HT1080 (cell line): ENCODE results near the gene CRELD2. TPM values are rescaled to one million over a fixed set of nuclear protein-coding genes. Genes with fewer than 3 reads are reported as not detected.

Experiments
- DNase-seq: peaks from one replicate; pipeline ENCODE4 v3.0.0-alpha.2; 2015; ENCODE audit warnings: low read depth
- total RNA-seq: library from RNA; depleted of rRNA; stranded (reverse); fragments of >200 nt; shearing (Covaris generic); gene quantifications from 2 replicates; pipeline ENCODE4 v1.2.3, GENCODE V29; 2014

The CRELD2 gene
- total RNA-seq, 1 experiment from 2014 or later = 53.1 TPM

DNA sequence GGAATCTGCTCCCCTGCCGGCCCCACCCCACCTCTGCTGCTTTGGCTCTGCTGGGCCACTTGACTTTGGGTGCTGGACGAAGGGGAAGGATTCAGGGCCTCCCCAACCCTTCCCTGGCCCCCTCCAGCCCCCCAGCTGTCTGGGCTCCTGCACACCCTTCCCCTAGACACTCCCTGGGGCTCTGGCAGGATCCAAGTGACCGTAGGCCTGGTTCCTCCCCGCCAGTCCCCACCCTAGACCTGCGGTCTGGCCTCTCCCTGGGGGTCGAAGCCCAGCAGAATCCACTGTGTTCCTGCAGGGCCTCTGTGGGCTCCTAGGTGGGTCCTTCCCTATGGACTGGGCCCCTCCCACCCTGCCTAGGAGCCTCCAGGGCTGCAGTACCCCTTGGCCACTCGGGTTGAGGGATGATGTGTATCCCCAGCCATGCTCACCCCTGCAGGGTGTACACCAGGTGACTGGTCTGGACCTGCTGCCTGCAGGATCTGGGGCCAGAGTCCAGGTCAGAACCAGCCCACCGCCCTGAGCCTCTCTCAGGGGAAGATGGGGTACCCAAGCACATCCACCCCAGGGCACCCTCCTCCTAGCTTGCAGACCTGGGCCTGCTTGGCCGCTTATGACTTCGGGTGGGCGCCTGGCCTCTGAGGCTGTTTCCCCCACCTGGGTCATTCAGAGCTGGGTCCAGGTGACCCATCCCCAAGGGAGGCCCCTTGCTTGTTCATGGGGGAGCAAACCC, 47.8 kb downstream of the CRELD2 start:
- DNase-seq = no peak

DNA sequence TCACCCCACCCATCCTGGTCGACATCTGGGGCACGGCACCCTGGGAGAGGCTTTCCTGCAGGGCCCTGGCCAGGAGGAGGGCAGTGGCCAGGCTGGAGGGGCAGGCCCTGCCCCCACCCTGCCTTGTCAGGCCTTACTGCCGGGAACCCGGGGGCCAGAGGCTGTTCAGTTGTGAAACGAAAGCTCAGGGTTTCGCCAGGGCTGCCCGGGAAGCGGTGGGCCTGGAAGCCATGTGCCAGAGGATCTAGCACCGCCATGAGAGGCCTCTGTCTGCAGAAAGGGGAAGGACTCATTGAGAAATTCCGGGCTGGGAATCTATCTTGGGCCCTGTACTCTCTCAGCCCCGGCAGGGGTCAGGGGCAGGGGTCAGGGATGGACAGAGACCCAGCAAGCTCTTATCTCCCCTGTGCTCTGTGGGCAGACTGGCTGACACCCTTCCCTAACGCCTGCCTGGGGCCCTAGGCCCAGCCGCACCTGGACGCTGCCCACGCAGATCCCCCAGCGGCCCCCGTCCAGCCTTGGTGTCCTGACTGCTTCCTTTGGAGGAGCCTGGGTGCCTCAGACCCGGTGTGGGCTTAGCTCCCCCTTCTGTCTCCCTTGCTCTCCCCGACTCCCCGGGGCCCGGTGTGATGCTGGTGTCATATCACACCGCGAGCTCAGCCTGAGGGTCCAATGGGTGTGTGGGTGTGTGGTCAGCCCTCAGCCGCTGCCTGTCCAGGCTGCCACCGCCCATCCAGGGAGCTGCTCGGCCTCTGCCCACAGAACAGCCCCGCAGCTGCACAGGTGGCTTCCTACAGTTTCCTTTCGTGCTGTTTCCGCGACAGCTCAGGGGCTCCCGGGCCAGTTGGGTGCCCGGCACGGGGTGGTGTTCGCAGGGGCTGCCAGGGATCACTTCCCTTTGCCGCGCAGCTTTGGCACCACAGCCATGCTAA, 48.6 kb downstream of the CRELD2 start:
- no peak for DNase-seq

DNA sequence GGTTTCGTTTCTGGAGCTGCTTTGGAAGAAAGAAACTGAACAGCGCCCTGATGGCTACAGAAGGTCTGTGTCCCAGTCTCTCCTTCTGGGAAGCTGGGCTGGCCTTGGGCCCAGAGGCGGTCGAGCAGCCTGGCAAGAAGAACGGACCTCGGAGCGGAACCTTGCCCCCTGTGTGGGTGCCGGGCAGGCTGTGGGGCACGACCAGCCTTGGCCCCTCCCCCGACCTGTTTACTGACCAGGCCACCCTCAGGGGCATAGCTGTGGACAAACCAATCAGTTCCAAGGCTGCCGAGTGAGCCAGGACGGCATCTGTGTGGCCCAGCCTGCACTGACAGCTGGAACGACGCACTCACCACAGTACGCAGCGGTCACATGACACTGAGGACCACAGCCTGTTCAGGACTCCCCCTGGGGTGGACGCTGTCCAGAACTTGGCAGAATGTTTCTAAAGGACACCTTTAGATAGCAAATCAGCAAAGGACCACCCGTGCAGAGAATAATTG, 49.3 kb downstream of the CRELD2 start:
- DNase-seq = no peak

DNA sequence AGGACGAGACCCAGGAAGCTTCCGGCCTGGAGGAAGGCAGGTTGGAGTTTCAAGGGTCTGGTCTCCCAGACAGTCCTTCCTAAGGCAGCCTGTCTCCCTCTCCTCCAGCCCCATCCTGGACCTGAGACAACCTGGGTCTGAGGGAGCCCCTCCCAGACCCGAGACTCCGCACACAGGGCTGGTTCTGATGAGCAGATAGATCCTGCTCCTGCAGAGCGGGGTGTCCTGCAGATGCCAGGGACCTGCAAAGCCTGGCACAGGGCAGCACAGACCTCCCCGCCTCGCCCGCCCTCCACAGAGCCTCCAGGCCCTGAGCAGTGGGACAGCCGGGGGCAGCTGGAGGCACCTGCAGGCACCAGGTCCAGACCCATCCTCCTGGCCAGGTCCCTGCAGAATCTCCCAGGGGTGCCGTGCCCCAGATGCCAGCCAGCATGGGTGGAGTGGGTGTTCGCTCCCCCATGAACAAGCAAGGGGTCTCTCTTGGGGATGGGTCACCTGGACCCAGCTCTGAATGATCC, 49.9 kb downstream of the CRELD2 start:
- DNase-seq = no peak

DNA sequence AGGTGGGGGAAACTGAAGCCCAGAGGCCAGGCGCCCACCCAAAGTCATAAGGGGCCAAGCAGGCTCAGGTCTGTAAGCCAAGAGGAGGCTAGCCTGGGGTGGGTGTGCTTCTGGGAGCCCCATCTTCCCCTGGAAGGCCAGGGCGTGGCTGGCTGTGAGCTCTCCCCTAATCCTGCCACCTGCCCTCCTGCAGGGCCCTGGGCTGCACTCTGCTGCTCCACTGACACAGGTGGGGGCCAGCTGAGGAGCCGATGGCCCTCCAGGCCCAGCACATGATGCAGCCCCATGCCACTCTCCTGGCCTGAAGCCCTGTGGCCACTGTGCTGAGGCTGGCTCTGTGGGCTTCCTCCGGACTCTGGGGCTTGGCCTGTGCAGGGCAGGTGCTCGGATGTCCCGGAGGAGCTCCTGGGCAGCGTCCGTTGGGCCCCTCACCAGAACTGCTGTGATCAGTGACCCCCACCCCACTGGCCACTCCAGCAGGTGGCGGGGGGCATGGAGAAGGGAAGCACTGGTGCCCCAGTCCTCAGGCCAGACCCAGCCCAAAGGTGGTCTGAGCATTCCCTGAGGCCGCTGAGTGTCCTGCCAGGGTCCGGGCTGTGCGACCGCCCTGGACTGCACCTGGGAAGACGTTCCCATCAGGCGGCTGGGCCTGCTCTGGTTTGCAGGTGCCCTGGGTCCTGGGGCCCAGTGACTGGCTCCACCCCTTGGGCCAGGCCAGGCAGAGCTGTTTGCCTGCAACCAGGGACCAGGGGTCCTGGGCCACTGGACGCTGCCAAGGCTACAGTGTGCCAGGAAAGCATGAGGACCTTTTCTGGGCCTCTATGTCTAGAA, 50.6 kb downstream of the CRELD2 start:
- no peak for DNase-seq

DNA sequence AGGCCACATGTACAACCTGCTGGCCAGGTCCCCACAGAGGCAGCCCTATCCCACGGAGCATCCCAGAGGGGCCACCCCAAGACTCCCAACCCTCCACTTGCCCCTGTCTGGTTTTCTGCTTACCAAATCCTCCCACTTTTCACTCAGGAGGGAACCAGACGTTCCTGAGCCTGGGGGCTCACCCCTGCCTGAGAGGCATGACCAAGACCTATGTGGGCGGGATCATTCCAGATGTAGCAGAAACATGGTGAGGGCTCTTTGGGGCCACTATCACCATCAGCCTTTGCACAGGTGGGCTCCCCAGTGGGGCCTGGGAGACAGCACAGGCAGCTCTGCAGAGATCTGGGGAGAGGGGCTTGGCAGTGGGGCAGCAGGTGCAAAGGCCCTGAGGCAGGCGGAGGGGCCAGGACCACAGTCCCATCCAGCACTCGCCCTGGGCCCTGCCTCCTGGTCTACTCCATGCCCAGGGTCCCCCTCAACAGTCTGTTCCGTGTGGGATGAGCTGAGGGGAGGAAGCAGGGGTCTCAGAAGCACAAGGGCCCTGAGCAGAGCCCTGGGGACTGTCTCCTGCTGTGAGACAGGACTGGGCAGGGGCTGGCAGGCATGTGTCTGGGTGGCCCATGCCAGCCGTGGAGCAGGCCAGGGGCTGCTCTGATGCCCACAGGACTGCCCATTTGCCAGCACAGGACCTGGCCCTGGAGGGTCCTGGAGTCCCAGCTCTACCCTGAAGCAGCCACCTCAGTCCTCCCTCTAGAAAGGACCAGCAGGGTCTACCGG, 51.5 kb downstream of the CRELD2 start:
- DNase-seq = no peak

DNA sequence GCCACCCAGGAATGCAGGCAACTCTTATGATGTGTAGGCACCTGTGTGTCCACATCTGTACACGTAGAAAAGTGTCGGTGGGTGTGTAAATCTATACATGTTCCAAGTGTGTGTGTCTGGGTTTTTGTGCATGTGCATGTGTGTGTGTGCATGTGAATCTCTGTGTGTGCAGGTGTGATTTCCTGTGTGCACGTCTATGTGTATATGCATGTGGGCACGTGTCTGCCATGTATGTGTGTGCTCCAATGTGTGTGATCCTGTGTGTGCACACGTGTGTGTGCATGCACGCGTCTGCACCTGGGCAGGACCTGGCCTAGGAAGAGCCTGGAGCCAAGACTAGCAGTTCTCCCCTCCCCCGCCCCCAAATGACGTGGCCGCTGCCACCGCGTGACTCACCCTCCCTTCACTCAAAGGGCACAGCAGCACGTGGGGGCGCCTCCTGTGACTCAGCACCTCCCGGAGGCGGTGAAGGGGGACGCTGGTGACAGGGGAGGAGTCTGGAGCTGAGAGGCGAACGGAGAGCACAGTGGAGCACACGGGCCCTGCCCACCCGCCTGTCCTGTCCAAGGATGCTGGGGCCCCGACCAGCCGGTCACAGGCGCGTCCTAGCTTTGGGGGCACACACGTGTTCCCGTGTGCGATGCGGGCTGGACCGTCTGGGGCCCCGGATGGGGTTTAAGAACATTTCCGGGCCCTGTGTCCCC, 52.2 kb downstream of the CRELD2 start:
- peak; percentile 98 for DNase-seq

DNA sequence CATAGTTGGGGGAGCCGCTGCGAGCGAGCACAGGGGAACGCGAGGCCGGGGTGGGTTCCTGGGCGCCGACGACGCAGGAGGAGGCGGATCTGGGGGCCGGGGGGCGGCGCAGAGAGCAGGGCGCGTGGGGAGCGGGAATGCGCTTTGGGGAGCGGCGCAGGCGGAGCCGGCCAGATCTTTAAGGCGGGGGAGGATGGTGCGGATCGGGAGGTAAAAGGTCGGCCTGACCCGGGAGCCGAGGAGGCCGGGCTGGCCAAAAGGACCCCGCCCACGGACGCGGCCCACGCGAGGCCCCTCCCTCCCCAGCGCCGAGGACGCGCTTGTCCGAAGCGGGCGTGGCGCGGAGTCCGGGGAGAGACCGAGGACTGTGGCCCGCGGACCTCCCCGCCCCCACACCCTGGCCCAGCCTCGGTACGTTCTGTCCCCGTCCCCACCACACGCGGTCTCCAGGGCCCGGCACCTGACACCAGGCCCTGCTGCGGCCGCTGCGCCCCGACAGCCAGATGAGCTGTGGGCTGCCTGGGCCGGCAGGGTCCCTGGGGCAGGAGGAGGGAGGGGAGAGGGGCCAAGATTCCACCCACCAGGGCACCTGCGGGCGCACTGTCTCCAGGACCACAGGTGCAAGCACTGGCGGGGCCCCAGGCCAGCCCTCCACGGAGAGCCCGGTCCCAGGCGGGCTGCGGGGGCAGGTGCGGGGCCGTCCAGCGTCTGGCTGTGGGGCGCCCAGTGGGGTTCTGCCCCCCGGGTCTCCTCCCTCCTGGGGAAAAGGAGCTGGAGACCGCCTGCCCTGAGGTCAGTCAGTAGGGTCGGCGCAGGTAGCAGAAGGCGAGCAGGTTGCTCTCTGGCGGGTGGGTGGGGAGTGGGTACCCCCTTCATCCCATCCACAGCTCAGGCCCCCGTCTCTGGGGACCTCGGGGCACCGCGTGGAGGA, 53.1 kb downstream of the CRELD2 start:
- no peak for DNase-seq

DNA sequence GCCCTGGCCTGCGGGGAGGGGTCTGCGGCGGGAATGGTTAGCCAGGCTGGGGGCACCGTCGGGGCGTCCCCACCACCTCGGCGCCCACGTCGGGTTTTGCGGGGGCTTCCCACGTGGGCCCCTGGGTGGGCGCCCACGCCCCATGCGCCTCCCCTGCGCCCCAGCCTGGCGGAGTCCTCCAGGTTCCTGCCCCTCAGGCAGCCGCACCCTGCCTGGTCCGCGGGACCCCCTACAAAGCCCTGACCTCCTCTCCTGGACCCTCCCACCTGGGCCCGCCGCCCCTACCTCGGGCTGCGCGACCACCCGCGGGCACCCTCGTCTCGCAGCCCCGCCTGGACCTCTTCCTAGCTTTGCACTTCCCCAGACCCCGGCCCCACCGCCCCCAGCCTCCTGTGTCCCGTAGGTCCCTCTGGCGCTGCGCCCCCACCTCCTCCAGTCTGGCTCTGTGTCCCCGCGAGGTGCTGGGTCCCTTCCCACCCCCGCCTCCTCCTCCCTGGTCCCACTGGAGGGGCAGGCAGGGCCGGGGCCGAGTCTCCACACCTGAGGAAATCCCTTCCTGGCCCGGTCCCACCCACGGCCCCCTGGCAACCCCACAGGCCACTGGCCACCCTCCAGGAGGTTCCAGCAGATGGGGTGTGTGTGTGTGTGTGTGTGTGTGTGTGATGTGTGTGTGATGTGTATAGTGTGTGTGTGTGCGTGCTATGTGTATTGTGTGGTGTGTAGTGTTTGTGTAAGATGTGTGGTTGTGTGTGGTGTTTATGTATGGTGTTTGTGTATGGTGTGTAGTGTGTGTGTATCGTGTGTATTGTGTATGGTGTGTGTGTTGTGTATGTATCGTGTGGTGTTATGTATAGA, 54.0 kb downstream of the CRELD2 start:
- no peak for DNase-seq

DNA sequence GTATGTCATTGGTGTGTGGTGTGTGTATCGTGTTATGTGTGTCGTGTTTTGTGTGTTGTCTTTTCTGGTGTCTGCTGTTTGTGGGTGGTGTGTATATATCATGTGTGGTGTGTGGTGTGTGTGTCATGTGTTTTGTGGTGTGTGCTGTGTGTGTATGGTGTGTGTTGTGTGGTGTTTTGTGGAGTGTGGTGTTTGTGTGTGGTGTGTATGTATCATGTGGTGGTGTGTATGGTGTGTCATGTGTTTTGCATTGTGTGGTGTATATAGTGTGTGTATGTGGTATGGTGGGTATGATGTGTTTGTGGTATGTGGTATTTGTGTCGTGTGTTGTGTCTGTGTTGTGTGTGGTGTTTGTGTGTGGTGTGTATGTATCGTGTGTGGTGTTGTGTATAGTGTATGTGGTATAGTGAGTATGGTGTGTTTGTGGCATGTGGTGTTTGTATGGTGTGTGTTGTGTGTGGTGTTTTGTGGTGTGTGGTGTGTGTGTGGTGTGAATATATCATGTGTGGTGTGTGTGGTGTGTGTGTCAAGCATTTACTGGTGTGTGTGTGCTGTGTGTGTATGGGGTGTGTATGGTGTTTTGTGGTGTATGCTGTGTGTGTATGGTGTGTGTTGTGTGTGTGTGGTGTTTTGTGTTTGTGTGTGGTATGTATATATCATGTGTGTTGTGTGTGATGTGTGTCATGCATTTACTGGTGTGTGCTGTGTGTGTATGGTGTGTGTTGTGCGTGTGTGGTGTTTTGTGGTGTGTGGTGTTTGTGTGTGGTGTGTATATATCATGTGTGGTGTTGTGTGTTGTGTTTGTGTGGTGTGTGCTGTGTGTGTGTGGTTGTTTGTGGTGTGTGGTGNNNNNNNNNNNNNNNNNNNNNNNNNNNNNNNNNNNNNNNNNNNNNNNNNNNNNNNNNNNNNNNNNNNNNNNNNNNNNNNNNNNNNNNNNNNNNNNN, 54.9 kb downstream of the CRELD2 start:
- DNase-seq = no peak

DNA sequence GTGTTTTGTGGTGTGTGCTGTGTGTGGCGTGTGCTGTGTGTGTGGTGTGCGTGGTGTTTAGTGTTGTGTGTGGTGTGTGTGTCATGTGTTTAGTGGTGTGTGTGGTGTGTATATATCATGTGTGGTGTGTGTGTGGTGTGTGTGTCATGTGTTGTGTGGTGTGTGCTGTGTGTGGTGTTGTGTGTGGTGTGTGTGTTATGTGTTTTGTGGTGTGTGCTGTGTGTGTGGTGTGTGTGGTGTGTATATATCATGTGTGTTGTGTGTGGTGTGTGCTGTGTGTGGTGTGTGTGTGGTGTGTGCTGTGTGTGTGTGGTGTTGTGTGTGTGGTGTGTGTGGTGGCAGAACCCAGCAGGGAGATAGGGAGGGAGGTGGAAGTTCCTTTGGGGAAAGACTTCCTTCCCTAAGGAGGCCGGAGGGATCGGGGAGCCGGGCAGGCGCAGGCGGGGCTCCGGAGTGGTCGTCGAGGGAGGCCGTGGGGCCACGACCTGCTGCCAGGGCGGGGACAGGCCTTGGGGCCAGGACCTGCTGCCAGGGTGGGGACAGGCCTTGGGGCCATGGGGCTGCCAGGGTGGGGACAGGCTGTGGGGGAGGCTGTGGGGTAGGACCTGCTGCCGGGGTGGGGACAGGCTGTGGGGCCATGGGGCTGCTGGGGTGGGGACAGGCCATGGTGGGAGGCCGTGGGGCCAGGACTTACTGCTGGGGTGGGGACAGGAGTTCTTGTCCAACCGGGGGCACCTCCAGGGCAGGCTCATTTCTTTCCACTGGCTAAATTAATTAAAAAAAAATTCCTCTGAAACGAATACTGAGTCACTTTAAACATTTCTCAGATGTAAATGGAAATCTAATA, 57.3 kb downstream of the CRELD2 start:
- no peak for DNase-seq

DNA sequence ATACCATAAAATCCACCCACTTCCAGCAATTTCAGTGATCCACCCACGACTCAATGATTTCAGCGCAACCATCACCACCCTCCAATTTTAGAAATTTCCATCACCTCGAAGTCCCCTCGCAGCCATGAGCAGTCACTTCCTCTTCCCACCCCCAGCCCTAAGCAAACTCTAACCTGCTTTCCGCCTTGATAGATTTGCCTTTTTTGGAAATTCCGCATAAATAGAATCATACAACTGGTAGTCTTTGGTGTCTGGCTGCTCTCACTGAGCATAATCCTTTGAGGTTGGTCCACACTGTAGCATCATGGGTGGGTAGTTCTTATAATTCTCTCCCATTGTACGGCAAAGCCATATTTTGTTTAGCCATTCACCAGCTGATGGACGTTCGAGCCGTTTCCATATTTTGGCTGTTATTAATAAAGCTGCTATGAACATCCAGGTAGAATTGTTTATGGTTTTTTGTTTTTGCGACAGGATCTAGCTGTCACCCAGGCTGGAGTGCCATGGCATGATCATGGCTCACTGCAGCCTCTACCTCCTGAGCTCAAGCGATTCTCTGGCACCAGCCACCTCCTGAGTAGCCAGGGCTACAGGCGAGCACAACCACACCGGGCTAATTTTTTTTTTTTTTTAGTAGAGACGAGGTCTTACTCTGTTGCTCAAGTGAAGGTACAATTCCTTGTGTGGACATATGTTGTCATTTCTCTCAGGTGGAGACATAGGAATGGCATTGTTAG, 58.2 kb downstream of the CRELD2 start:
- no peak for DNase-seq
